HEK293 (cell line): ENCODE data around the gene PCSK6.

Experiments used
- CTCF ChIA-PET: fragments of 350-600 bp; formaldehyde crosslinking; extraction: SDS; loops from one replicate; lab custom pipeline; 2021; ENCODE audit warnings: antibody characterized with exemption; lab: Yijun Ruan, JAX
- POLR2A ChIA-PET: fragments of 300-600 bp; formaldehyde crosslinking; extraction: SDS; loops from one replicate; lab custom pipeline; 2020; ENCODE audit warnings: antibody characterized with exemption, inconsistent platforms; lab: Yijun Ruan, JAX
- H3K27ac ChIP-seq: fragments of 200-500 bp; sonication (Bioruptor generic); 2 replicates; pipeline ENCODE4 v1.5.1; 2014; ENCODE audit warnings: low read depth, low read length, control low read depth, inconsistent platforms; ENCODE audit errors: extremely low read depth
- H3K36me3 ChIP-seq, 2 experiments: fragments of 200-500 bp in 1 of 2; sonication (Bioruptor generic) in 1 of 2; 1 replicate in 1 of 2; 2 replicates in 1 of 2; pipeline ENCODE4 v1.5.1; 2014 to 2017; ENCODE audit warnings: inconsistent platforms in 2 of 2, low read length in 2 of 2; ENCODE audit not compliant: control insufficient read depth in 2 of 2, insufficient read depth in 1 of 2
- H3K4me1 ChIP-seq: fragments of 200-500 bp; sonication (Bioruptor generic); 2 replicates; pipeline ENCODE4 v1.5.1; 2014; ENCODE audit warnings: mild to moderate bottlenecking, low read length, inconsistent platforms; ENCODE audit not compliant: control insufficient read depth, insufficient read depth
- H3K4me3 ChIP-seq: 2 replicates; pipeline ENCODE4 v1.5.1; 2011; ENCODE audit warnings: low read depth, mild to moderate bottlenecking, control low read depth, low read length, moderate library complexity
- H3K9me3 ChIP-seq: fragments of 200-500 bp; sonication (Bioruptor generic); 2 replicates; pipeline ENCODE4 v1.5.1; 2014; ENCODE audit warnings: low read depth, low read length, inconsistent platforms; ENCODE audit not compliant: control insufficient read depth, insufficient read depth
- KLF9 ChIP-seq: fragments of 450-650 bp; formaldehyde crosslinking; IDR thresholded peaks from 2 replicates; pipeline ENCODE4 v1.5.1; 2016; ENCODE audit warnings: missing biosample characterization, missing genetic modification characterization, low read depth
- OSR2 ChIP-seq: fragments of 450-650 bp; formaldehyde crosslinking; IDR thresholded peaks from 2 replicates; pipeline ENCODE4 v1.5.1; 2016; ENCODE audit warnings: missing biosample characterization, missing genetic modification characterization
- ZBTB7A ChIP-seq: fragments of 450-650 bp; formaldehyde crosslinking; IDR thresholded peaks from 2 replicates; pipeline ENCODE4 v1.5.1; 2016; ENCODE audit warnings: low read depth, missing biosample characterization, missing genetic modification characterization
- ZEB2 ChIP-seq: fragments of 450-650 bp; formaldehyde crosslinking; IDR thresholded peaks from 2 replicates; pipeline ENCODE4 v1.5.1; 2016; ENCODE audit warnings: missing biosample characterization, missing genetic modification characterization
- ZFHX2 ChIP-seq: fragments of 450-650 bp; formaldehyde crosslinking; conservative IDR thresholded peaks from 2 replicates; pipeline ENCODE4 v1.5.1; 2016; ENCODE audit warnings: missing biosample characterization, missing genetic modification characterization
- ZFP41 ChIP-seq: fragments of 450-650 bp; formaldehyde crosslinking; IDR thresholded peaks from 2 replicates; pipeline ENCODE4 v1.5.1; 2016; ENCODE audit warnings: missing biosample characterization, missing genetic modification characterization, borderline replicate concordance
- ZNF133 ChIP-seq: fragments of 450-650 bp; formaldehyde crosslinking; IDR thresholded peaks from 2 replicates; pipeline ENCODE4 v1.5.1; 2016; ENCODE audit warnings: missing biosample characterization, missing genetic modification characterization
- ZNF311 ChIP-seq: fragments of 450-650 bp; formaldehyde crosslinking; IDR thresholded peaks from 2 replicates; pipeline ENCODE4 v1.5.1; 2017; ENCODE audit warnings: missing biosample characterization, missing genetic modification characterization, borderline replicate concordance
- ZNF350 ChIP-seq: fragments of 450-650 bp; formaldehyde crosslinking; IDR thresholded peaks from 2 replicates; pipeline ENCODE4 v1.5.0; 2017; ENCODE audit warnings: missing biosample characterization, mild to moderate bottlenecking, missing genetic modification characterization
- ZNF37A ChIP-seq: fragments of 450-650 bp; IDR thresholded peaks from 2 replicates; pipeline ENCODE4 v1.5.1; 2018; ENCODE audit warnings: missing biosample characterization, missing genetic modification characterization
- ZNF394 ChIP-seq: fragments of 450-650 bp; formaldehyde crosslinking; IDR thresholded peaks from 2 replicates; pipeline ENCODE4 v1.5.1; 2016; ENCODE audit warnings: missing biosample characterization, missing genetic modification characterization, mild to moderate bottlenecking, moderate library complexity, borderline replicate concordance
- ZNF544 ChIP-seq: fragments of 450-650 bp; formaldehyde crosslinking; IDR thresholded peaks from 2 replicates; pipeline ENCODE4 v1.5.0; 2017; ENCODE audit warnings: missing biosample characterization, missing genetic modification characterization
- ZNF548 ChIP-seq: fragments of 450-650 bp; formaldehyde crosslinking; IDR thresholded peaks from 2 replicates; pipeline ENCODE4 v1.5.1; 2016; ENCODE audit warnings: missing biosample characterization, missing genetic modification characterization
- ZNF596 ChIP-seq: fragments of 450-650 bp; IDR thresholded peaks from 2 replicates; pipeline ENCODE4 v1.5.0; 2018; ENCODE audit warnings: missing biosample characterization, mild to moderate bottlenecking, missing genetic modification characterization, moderate library complexity
- ZNF629 ChIP-seq: fragments of 450-650 bp; formaldehyde crosslinking; IDR thresholded peaks from 2 replicates; pipeline ENCODE4 v1.5.1; 2017; ENCODE audit warnings: missing biosample characterization, missing genetic modification characterization
- ZNF777 ChIP-seq: fragments of 450-650 bp; formaldehyde crosslinking; IDR thresholded peaks from 2 replicates; pipeline ENCODE4 v1.5.1; 2017; ENCODE audit warnings: missing biosample characterization, missing genetic modification characterization, borderline replicate concordance
- ZXDB ChIP-seq: fragments of 450-650 bp; formaldehyde crosslinking; IDR thresholded peaks from 2 replicates; pipeline ENCODE4 v1.5.1; 2016; ENCODE audit warnings: missing biosample characterization, missing genetic modification characterization
- TF ChIP-seq, protein P1 (sequence below): fragments of 450-650 bp; formaldehyde crosslinking; IDR thresholded peaks from 2 replicates; pipeline ENCODE4 v1.5.0; 2017; ENCODE audit warnings: missing biosample characterization, missing genetic modification characterization, borderline replicate concordance
- TF ChIP-seq, protein P2 (sequence below): fragments of 450-650 bp; formaldehyde crosslinking; IDR thresholded peaks from 2 replicates; pipeline ENCODE4 v1.5.1; 2016; ENCODE audit warnings: missing biosample characterization, missing genetic modification characterization, low read depth
- TF ChIP-seq, protein P3 (sequence below): fragments of 450-650 bp; formaldehyde crosslinking; IDR thresholded peaks from 2 replicates; pipeline ENCODE4; 2016; ENCODE audit warnings: missing biosample characterization, missing genetic modification characterization
- TF ChIP-seq, protein P4 (sequence below): fragments of 450-650 bp; formaldehyde crosslinking; IDR thresholded peaks from 2 replicates; pipeline ENCODE4 v1.5.1; 2016; ENCODE audit warnings: missing biosample characterization, missing genetic modification characterization
- TF ChIP-seq, protein P5 (sequence below): sonication (generic); formaldehyde crosslinking; IDR thresholded peaks from 2 replicates; pipeline ENCODE4 v1.8.1; 2022; ENCODE audit warnings: mild to moderate bottlenecking, moderate library complexity, missing genetic modification reagents
- TF ChIP-seq, protein P6 (sequence below): fragments of 450-650 bp; formaldehyde crosslinking; IDR thresholded peaks from 2 replicates; pipeline ENCODE4 v1.5.1; 2016; ENCODE audit warnings: missing biosample characterization, missing genetic modification characterization

The PCSK6 gene

DNA sequence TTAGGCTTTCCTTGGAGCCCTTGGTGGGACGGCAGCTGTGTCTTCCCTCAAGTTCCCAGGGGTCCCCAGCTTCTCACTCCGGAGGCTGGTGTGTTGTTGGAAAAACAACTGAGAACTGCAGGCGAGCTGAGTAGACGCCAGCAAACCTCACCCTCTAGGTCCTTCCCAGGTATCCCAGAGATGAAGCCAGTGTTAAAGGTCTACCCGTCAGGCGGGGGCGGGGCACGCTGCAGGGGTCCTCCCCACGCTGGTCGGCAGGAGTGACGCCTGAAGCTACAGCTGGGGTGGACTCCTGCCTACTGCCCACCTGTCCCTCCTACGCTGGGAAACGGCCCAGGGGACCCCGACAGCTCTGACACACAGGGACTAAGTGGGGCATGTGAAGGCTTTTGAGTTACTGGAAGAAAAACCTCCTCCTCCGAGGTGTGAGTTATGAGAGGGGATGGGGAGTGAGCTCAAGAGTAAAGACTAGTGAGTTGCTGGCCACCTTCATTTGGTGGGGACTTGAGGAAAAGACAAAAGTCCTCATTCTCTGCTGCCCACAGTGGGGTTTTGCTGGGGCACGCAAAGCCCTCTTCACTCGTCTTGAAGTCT is 162.3 kb downstream of the PCSK6 start (continued):
- TF ChIP-seq, protein P1, sequence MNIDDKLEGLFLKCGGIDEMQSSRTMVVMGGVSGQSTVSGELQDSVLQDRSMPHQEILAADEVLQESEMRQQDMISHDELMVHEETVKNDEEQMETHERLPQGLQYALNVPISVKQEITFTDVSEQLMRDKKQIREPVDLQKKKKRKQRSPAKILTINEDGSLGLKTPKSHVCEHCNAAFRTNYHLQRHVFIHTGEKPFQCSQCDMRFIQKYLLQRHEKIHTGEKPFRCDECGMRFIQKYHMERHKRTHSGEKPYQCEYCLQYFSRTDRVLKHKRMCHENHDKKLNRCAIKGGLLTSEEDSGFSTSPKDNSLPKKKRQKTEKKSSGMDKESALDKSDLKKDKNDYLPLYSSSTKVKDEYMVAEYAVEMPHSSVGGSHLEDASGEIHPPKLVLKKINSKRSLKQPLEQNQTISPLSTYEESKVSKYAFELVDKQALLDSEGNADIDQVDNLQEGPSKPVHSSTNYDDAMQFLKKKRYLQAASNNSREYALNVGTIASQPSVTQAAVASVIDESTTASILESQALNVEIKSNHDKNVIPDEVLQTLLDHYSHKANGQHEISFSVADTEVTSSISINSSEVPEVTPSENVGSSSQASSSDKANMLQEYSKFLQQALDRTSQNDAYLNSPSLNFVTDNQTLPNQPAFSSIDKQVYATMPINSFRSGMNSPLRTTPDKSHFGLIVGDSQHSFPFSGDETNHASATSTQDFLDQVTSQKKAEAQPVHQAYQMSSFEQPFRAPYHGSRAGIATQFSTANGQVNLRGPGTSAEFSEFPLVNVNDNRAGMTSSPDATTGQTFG (tag by site-specific recombination) = no peak
- TF ChIP-seq ZFHX2 (tag by site-specific recombination) (no peak), ZXDB (tag by site-specific recombination) (no peak), ZNF777 (no peak), ZNF311 (tag by site-specific recombination) (no peak), ZNF544 (tag by site-specific recombination) (no peak)
- TF ChIP-seq, protein P2, sequence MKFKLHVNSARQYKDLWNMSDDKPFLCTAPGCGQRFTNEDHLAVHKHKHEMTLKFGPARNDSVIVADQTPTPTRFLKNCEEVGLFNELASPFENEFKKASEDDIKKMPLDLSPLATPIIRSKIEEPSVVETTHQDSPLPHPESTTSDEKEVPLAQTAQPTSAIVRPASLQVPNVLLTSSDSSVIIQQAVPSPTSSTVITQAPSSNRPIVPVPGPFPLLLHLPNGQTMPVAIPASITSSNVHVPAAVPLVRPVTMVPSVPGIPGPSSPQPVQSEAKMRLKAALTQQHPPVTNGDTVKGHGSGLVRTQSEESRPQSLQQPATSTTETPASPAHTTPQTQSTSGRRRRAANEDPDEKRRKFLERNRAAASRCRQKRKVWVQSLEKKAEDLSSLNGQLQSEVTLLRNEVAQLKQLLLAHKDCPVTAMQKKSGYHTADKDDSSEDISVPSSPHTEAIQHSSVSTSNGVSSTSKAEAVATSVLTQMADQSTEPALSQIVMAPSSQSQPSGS (tag by site-specific recombination) = no peak

DNA sequence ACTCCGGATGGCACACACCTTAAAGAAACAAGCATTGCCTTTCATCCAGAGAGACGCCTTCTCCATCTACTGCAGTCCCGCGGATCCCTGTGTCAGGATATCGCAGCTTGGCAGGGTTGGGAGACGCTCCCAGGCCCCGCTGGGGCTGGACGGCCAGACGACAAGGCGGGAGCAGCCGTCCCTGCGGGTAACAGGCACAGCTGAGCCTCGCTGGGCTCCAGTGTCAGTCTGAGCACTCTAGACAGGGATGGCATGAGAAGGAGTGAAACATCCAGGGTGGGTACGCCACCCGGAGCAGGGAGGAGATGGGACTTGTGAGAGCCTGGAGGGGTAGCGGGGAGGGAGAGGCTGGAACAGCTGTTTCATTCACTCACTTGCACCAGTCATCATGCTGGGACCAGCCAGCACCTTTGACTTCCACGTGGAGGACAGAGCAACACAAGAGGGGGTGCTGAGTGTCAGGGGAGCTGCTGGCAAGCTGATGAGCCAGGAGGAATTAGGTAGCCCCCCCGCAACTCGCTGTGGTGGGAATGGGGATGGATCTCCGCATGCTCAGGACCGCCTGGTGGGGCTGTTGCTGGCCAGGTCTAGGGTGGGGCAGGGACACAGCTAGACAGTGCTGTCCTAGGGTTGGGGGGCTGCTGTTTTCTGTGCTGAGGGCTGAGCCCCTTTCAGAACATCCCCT is 162.9 kb downstream of the PCSK6 start:
- Histone ChIP-seq H3K9me3 (no peaks in the 10 kb centered on the region), H3K27ac (no peak overlapping the region), H3K4me1 (no peaks in the 10 kb centered on the region), H3K4me3 (no peak overlapping the region), H3K36me3 (peaks cover 0 to 77% of the 10 kb centered on the region in 2 experiments; a peak in 1 of 3 replicates)
- TF ChIP-seq ZNF350 (tag by site-specific recombination) (no peak), ZNF596 (tag by site-specific recombination) (no peak), ZNF629 (tag by site-specific recombination) (no peak), ZNF133 (no peak), ZNF37A (no peak), ZNF394 (tag by site-specific recombination) (no peak), ZNF548 (tag by site-specific recombination) (no peak), ZXDB (tag by site-specific recombination) (no peak), KLF9 (tag by site-specific recombination) (no peak), ZBTB7A (tag by site-specific recombination) (no peak), OSR2 (tag by site-specific recombination) (no peak), ZEB2 (tag by site-specific recombination) (no peak), ZFP41 (tag by site-specific recombination) (no peak)
- TF ChIP-seq, protein P3, sequence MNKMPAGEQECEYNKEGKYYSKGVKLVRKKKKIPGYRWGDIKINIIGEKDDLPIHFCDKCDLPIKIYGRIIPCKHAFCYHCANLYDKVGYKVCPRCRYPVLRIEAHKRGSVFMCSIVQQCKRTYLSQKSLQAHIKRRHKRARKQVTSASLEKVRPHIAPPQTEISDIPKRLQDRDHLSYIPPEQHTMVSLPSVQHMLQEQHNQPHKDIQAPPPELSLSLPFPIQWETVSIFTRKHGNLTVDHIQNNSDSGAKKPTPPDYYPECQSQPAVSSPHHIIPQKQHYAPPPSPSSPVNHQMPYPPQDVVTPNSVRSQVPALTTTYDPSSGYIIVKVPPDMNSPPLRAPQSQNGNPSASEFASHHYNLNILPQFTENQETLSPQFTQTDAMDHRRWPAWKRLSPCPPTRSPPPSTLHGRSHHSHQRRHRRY (tag by site-specific recombination) = no peak
- TF ChIP-seq, protein P4, sequence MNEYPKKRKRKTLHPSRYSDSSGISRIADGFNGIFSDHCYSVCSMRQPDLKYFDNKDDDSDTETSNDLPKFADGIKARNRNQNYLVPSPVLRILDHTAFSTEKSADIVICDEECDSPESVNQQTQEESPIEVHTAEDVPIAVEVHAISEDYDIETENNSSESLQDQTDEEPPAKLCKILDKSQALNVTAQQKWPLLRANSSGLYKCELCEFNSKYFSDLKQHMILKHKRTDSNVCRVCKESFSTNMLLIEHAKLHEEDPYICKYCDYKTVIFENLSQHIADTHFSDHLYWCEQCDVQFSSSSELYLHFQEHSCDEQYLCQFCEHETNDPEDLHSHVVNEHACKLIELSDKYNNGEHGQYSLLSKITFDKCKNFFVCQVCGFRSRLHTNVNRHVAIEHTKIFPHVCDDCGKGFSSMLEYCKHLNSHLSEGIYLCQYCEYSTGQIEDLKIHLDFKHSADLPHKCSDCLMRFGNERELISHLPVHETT (tag by site-specific recombination) = no peak
- TF ChIP-seq, protein P5, sequence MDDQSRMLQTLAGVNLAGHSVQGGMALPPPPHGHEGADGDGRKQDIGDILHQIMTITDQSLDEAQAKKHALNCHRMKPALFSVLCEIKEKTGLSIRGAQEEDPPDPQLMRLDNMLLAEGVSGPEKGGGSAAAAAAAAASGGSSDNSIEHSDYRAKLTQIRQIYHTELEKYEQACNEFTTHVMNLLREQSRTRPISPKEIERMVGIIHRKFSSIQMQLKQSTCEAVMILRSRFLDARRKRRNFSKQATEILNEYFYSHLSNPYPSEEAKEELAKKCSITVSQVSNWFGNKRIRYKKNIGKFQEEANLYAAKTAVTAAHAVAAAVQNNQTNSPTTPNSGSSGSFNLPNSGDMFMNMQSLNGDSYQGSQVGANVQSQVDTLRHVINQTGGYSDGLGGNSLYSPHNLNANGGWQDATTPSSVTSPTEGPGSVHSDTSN (CRISPR knock-in tag) = no peak
- TF ChIP-seq, protein P6, sequence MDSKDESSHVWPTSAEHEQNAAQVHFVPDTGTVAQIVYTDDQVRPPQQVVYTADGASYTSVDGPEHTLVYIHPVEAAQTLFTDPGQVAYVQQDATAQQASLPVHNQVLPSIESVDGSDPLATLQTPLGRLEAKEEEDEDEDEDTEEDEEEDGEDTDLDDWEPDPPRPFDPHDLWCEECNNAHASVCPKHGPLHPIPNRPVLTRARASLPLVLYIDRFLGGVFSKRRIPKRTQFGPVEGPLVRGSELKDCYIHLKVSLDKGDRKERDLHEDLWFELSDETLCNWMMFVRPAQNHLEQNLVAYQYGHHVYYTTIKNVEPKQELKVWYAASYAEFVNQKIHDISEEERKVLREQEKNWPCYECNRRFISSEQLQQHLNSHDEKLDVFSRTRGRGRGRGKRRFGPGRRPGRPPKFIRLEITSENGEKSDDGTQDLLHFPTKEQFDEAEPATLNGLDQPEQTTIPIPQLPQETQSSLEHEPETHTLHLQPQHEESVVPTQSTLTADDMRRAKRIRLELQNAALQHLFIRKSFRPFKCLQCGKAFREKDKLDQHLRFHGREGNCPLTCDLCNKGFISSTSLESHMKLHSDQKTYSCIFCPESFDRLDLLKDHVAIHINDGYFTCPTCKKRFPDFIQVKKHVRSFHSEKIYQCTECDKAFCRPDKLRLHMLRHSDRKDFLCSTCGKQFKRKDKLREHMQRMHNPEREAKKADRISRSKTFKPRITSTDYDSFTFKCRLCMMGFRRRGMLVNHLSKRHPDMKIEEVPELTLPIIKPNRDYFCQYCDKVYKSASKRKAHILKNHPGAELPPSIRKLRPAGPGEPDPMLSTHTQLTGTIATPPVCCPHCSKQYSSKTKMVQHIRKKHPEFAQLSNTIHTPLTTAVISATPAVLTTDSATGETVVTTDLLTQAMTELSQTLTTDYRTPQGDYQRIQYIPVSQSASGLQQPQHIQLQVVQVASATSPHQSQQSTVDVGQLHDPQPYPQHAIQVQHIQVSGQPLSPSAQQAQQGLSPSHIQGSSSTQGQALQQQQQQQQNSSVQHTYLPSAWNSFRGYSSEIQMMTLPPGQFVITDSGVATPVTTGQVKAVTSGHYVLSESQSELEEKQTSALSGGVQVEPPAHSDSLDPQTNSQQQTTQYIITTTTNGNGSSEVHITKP = no peak
- CTCF ChIA-PET = interaction anchor here (0.6 to 1.2 kb wide), 2 partner anchors 10 to 27 kb away, joined by 3 read pairs; no protein-coding TSS in a partner anchor
- POLR2A ChIA-PET = no interaction called here
